ENCODE data around the gene AUTS2.

DNA sequence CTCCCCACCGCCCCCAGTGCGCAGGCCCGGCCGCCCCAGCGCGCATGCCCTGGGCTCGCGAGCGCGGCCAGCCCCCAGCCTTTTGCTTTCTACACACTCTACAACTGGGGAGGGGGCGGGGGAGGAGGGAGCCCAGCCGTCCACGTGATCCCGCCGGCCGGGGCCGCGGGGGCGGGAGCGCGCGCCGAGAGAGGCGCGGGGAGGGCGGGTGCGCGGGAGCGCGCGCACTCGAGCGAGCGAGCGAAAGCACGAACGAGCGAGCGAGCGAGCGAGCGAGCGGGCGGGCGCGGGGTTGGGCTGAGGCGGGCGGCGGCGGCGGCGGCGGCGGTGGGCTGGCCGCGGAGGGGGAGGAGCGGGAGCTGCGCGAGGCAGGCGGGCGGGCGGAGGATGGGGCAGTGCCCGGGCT, at the start of gene AUTS2:
- no peak for TF ChIP-seq EZH2 (IDR thresholded peaks at IDR 0.05; ENCODE audit: insufficient read depth, poor library complexity, severe bottlenecking)
- TF ChIP-seq EZH2phosphoT487 (IDR thresholded peaks at IDR 0.05; ENCODE audit: insufficient read depth, low read depth): no peak

All from GM23248 (cell line).